GM19351 (cell line): Measurements from ENCODE around the gene RAB23.
A peak's percentile ranks its signal among the peaks of the same experiment; 100 is the strongest.

Experiments
- ATAC-seq: cut with Tn5 transposase; IDR thresholded peaks from one replicate; pipeline ENCODE4 v1.9.1; 2021; ENCODE audit warnings: mild to moderate bottlenecking, moderate library complexity; ENCODE audit not compliant: unreplicated experiment

Gene RAB23

DNA sequence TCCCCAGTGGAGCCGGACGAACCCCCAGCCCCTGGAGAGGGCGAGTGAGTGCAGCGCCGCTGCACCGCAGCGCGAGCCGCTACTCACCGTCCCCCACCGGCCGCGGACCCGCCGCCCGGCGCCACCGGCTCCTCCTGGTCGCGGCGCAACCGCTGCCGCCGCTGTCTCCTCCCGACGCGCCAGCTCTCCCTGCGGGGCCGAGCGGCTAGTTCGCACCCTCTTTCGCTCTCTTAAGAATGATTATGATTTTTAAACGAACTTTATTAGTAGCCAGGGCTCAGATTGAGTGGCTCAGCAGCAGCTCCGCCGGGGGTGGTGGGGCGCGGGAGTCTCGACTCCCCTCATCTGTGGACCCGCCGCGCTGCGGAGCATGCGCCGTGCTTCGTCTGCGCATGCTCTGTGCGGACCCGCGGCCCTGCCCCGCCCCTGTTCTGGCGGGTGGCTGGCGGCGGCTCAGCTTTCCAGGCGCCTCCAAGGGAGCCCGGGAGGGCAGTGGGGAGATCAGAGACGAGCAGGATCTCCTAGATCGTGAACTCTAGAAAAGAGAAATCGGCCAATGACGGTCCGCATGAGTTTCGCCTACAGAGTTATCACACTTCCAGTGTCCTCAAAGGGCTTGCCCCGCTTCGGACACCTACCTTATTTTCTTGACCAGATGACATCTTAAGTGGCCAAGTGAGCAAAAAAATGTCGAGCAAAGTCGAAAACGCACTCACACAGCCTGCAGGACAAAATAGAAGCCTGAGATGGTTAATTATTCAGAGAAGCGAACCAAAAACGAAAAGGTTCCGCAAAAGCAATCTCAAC, at the start of gene RAB23:
TSS of gene RAB23 (minus strand) at position 372 of the 807 bp plus-strand sequence. CDS start 11,927 bp downstream, outside the sequence.
- peak; percentile 83 for ATAC-seq

DNA sequence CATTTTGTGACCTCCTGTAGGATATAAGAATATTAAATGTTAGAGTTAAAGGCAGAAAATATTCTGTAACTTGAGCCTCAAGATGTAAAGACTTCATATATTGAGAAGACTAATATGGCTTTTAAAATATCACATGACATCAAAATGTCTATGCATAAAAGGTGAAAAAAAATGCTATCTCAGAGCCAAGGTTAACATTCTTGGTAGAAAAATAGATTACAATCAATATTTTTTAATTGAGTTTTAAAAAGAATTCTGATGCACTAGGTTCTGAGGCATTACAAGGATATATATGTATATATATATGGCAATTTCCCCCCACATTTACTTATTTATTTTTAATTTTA, 46.2 kb upstream of the RAB23 start:
- no peak for ATAC-seq

DNA sequence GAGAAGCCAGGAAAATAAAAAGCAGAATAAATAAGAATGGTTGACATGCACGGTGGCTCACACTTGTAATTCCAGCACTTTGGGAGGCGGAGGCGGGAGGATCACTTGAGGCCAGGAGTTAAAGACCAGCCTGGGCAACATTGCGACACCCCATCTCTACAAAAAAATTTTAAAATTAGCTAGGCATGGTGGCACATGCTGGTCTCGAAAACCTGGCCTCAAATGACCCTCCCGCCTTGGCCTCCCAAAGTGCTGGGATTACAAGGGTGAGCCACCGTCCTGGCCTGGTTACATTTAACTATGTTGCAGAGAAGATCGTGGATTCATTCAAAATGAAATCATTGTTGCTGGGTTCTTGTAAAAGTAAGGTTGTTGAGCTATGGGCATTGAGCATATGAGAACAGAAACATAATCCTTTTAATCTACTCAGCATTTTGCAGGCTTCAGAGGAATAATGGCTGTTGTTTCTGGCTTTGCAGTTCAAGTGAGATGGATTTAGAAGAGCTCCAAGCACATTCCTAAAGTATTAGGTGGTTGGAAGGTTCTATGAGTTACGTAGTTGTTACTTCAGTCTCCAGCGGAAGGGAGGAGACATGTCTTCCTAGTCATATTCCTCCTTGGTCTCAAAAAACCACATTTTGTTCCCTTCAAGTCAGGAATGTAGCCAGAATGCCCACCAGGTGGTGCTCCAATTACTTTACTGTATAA, 45.6 kb upstream of the RAB23 start:
- peak; percentile 59 for ATAC-seq

DNA sequence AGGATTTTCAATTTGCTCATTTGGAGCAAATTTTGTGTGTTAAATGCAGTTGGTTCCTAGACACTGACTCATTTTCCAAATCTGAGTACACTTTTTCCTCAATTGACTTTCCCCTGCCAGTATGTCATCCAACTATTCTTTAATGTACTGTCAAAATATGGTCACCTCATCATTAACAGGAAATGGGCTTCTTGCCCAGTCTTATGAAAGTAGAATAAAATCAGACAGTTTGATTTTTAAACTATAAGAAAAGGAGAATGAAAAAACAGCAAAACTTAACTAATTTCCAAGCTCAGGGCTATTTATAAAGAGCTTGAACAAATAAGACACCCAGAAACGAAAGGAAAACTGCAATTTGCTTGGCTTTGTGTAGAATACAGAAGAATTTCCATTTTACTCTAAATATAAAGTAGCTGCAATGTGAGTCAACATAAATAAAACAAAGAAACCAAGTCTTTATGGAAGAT, 43.7 kb upstream of the RAB23 start:
- ATAC-seq, result no peak

DNA sequence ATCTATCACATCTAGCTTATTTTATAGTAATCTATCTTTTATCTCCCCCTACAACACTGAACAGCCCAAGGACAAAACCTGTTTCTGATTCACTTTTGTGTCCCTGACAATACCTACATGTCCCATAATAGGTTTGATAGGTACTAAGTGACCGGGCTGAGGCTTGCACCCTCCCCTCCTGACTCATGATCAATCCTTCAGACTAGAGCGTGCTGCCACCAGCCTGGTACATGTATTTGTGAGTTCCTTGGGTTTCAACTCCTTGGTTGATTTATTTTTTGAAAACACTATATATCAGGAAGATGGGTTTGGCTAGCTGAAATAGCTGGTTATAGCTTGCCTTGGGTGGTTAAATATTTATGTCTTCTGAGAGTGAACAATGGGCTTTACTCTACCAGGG, 41.6 kb upstream of the RAB23 start:
- no peak for ATAC-seq

DNA sequence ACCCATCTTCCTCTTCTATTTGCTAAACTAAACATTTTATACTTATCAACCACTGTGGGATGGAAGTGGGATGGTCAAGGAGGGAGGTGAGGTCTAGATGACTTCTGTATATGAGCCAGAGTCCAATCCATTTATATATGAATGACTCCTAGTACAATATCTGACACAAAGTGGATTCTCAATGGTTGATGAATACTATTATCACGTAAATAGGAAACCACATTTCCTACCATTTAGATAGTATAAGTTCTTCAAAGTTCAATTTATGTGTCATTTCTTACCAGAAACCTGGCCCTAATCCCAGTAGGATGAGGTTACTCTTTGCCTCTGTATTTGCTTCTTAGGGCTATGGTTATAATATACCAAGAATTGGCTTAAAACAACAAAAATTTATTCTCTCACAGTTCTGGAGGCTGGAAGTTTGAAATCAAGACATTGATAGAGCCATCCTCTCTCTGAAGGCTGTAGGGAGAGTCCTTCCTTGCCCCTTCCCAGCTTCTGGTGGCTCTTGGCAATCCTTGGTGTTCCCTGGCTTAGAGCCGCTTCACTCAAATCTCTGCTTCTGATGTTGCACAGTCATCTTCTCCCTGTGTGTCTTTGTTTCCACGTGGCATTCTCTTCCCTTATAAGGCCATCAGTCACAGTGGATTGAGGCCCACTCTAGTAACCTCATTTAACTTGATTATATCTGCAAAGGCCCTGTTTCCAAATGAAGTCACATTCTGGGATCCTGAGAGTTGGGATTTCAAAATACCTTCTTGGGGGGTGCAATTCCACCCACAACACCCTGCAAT, 41.0 kb upstream of the RAB23 start:
- no peak for ATAC-seq

DNA sequence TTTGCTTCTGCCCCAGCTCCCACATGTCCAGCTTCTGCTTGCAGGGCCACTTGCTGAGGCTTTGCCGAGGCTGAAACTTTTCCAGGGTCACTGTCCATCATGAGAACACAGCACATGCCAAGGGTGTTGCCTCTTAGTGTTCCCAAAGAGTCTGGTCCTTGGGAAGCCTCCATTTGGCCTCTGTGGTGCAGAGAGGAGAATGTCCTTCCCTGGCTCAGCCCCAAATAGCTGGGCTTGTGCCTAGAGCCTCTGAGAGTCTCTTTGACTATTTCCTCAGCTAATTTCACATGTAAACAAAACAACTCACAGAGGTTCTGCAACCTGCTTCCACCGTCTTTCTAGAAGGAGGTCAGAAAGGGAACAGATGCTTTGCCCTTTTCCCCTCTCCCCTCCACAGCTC, 40.4 kb upstream of the RAB23 start:
- no peak for ATAC-seq

DNA sequence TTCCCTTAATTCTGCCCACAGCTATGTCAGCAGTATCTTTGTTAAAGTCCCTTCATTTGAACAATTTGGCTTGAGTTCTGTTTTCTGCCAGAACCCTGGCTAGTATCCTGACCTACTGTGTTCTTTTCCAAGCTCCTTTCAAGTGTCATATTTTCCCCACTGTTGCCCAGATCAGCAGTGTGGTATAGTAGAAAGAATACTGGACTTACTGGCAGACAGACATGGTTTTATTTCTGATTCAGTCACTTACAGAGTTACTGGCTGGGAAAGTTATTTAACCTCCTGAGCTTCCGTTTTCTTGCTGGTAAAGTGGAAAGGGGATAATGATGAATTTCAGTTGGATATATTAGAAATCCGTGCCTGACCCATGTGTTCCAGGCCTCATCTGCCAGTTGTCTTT, 39.8 kb upstream of the RAB23 start:
- ATAC-seq, result no peak

DNA sequence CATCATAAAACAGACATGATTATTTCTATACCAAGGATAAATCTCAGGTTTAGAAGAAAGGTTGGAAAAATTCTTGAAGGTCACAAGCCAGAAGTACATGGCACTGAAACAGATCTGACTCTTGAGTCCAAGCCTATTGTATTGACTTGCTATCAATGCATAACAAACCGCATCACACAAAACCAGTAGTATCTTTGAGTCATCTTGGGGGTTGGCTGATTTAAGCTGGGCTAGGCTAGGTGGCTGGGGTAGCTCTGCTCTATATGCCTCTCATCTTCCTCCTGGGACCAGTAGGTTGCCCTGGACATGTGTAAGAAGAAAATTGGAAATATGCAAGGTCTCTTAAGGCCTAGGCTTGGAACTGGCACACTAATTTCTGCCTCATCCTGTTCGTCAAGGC, 37.0 kb upstream of the RAB23 start:
- no peak for ATAC-seq

DNA sequence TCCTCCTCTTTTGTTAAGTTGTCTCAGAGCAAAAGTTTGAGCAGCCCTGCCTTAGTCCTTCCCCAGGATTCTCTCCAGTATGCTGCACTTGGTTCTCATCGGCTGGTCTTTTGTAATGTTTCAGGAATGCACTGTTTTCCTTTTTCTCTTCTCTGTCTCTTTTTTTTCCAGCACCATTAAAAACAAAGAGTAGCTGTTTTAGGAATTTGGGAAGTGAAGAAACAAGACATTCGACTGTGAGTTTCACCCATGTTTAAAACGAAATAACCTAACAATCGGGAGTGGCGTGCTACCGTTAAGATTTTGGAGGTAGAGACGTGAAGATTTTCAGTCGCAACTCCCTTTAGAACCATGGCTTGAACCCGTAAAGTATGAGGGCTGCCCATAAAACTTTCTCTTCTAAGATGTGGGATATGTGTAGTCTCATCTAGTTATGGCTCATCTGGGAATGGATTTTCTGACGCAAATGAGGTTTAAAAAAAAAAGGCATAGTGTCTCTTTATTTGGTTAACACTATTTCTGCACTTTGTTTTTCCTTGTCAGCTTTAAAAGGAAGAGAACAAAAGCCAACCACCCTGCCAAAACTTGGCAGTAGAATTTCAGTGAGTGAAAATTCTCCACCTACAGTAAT, 35.9 kb upstream of the RAB23 start:
- no peak for ATAC-seq

DNA sequence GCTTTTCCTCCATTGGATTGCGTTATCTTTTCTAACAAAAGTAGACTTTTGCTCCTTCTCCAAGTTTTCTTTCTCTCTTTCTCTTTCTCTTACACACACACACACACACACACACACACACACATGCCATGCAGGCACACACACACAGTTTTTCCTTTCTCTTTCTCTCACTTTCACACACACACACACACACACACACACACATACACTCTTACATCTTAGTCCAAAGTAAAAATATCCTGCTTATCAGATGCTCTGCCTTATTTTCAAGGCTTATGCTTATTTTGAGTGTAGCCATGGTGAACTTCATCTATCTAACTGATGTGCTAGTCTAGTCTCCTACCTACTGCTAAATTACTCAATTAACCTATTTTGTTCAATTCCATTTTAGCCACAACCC, 34.4 kb upstream of the RAB23 start:
- no peak for ATAC-seq

DNA sequence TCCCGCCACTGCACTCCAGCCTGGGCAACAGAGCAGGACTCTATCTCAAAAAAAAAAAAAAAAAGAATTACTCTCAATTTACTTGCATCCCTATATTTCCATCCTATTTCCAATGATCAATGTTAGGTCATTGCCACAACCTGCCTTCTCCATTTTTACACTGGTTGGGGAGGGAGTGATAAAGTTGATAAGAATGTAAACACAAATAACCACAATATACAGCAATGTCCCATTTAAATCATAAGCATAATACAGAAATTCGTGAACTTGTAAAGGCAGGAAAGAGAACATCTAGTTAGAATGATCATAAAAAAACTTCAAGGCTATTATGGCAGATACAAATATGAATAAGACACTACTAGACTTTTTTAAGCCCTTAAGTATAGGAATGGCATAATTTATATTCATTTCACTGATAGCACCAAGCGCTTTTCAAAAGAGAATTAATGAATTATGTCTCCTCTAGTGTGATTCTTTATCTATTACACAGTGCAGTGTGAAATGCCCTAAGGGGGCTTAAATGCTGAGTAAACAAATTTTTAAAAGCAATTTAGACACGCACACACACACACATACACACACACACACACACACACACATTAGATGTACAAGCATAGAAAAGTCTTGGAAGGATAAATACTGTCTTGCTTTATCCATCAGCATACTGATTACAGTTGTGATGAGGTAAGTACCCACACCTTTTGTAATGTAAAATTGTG, 33.5 kb upstream of the RAB23 start:
- no peak for ATAC-seq

DNA sequence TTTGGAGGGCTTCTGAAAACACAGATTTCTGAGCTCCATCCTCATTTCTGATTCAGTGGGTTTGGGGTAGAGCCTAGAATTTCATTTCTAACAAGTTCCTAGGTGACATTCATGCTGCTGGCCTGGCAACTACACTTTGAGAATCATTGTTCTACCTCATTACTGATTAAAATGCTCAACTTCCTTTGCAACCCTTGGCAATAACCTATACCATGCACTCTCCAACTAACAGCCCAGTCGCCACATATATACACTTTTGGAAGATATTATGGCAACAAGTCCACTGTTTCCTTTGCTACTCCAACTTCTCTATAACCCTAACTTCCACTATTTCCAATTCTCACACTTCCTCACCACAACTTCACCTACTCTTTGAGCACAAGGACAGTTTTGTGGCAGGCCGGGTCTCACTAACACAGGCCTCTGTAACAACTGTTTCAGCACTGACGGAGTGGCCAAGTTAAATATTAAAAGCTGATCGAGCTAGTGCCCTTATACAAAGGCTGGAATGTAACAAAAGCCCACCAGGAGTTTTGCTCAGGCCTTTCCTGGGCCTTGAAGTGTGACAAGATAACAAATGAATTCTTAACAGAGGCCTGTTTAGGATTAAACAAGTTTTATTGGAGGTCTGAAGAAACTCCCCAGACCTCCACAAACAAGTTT, 32.1 kb upstream of the RAB23 start:
- ATAC-seq, result no peak

DNA sequence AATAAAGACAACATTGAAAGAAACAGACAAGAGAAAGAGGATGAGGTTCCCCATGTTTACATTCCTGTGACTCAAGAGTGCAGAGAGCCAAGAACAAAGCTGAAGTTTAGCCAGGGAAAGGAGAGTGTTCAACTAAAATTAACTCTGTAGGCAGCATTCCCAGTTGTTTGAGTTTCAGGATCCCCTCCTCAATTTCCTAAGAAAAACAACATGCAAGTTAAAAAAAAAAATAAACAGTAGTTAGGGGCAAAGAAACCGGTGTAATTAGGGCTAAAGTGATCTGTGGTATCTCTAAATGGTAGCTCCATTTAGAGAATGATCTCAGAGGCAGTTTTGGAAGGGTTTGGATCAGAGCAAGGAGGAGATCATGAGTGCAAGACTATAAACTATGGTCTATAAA, 30.9 kb upstream of the RAB23 start:
- no peak for ATAC-seq

DNA sequence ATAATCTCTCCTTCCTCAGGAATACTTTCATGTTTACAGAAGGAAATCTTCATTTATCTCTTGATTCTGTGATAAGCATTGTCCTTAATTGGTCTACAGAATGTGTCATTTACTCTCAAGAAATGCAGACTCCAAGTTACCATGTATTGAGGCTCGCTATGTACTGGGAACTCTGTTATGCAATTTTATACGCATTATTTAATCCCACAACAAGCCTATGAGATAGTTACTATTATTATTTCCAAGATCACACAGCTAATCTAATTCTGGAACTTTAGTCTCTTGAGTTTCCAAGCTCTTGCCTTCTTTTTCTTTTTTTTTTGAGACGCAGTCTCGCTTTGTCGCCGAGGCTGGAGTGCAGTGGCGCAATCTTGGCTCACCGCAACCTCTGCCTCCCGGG, 30.0 kb upstream of the RAB23 start:
- no peak for ATAC-seq

DNA sequence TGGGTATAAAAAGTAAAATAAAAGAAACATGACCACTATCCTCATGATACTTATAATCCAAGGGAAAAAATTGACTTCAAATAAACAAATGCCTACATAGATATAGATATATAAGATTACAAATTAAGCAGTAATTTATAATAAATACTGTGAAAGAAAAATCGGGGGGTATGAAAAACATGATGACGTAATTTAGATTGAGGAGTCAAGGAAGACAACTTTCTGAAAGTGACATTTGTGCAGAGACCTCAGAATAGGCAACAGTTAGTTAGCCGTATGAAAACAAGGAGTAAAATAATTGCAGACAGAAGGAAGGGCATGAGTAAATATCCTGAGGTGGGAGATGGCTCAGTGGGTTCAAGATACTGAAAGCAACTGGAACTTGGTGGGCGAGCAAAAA, 28.2 kb upstream of the RAB23 start:
- no peak for ATAC-seq

DNA sequence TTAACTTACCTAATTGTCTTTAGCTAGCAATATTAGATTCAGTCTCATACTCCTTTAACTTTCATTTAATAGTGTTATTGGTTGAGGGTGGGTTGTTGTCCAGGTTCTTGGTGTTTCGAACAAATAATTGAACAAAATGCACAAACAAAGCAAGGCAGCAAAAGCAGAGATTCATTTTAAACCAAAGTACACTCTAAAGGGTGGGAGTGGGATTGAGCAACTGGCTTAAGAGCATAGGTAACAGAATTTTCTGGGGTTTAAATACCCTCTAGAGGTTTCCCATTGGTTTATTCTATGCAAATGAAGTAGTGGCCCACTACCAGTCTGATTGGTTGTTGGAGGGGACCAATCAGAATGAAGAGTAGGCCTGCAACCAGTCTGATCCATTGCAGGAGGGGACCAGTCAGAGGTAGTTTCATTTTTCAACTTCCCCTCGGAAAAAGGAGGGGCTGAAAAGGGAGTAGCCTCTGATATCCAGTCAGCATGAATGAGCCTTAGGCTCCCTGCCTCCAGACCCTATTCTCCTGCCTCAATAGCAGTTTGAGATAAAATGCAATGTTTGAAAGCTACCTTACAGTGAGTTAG, 26.3 kb upstream of the RAB23 start:
- no peak for ATAC-seq

DNA sequence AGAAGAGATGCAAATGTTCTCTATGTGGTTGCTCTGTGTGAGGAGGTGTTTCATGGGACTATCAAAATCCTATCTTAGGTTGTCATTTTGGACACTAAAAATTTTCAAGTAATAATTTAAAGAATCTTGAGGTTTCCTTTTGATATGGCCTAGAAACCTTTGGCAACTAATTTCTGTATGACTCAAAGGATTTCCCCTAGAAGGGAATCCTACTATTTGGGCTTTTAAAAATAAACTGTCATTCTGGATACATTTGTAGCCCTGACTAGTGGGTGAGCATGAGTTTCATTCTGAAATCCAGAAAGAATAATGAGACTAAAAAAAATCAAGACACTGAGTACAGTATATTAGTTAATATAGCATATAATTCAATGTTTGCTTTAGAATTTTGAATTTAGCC, 25.5 kb upstream of the RAB23 start:
- no peak for ATAC-seq

DNA sequence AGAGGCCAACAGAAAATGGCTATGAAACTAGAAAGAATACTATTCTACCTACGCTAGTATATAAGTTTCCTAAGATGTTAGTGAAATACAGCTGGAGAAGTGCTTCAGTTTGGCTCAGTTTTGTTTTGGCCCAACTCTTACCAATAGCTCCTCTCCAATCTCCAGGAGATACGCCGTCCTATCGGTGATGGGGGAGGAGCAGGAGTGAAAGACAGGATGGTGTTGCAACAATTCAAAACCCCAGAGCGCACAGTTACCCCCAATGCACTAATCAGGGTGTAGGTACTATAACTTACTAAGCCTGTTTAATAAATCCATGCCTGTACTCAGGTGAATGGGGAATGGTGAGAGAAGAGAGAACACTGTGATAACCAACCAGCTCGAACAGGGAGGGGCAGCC, 24.2 kb upstream of the RAB23 start:
- no peak for ATAC-seq

DNA sequence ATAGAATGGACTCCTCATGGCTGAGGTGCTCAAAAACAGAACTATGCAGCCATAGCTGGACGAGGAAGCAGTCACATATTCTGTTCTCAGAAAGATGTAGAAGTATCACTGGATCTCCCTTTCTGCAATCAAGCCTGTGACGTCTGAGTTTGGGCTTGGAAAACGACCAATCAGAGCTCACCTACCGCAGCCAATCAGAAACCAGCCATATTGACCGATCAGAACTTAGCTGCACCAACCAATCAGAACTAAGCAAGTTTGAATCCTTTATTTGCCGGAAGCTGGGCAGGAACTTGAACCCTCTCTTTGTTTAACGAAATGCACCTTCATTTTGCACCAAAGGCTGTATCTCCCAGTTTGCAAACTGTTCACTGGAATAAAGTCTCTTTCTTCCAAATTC, 21.8 kb upstream of the RAB23 start:
- ATAC-seq, result no peak
